PFSK-1 (cell line): Measurements from ENCODE around the gene KISS1R.

Experiments
- FOXP2 ChIP-seq: optimal IDR thresholded peaks from 2 replicates; pipeline ENCODE3; 2011; ENCODE audit warnings: borderline replicate concordance, control low read depth, inconsistent platforms; ENCODE audit not compliant: insufficient read depth; ENCODE audit errors: extremely low read length, extremely low read depth
- POLR2AphosphoS5 ChIP-seq: IDR thresholded peaks from 2 replicates; pipeline ENCODE4 v1.6.1; 2012; ENCODE audit warnings: low read depth, mild to moderate bottlenecking, control low read depth, low read length, moderate library complexity
- REST ChIP-seq, 2 experiments: IDR thresholded peaks; 2 replicates each; pipeline versions ENCODE4 v1.6.1 to v1.8.0; 2011 to 2012; ENCODE audit warnings: low read depth in 2 of 2, low read length in 2 of 2, control low read depth in 1 of 2, inconsistent platforms in 1 of 2, mild to moderate bottlenecking in 1 of 2, moderate library complexity in 1 of 2; ENCODE audit not compliant: insufficient read depth in 1 of 2
- SIN3A ChIP-seq: IDR thresholded peaks from 2 replicates; pipeline ENCODE4 v1.6.1; 2012; ENCODE audit warnings: mild to moderate bottlenecking, low read length, moderate library complexity, borderline replicate concordance; ENCODE audit not compliant: insufficient read depth
- TAF1 ChIP-seq: IDR thresholded peaks from 2 replicates; pipeline ENCODE4 v1.6.1; 2012; ENCODE audit warnings: low read length, control low read depth, borderline replicate concordance; ENCODE audit not compliant: insufficient read depth

Gene KISS1R

GRCh38 chr19:927780-928401 lies 10.8 kb downstream of the KISS1R start:
- no peak for TF ChIP-seq POLR2AphosphoS5
- TF ChIP-seq FOXP2, result no peak
- no peak for TF ChIP-seq SIN3A
- TF ChIP-seq REST (IDR thresholded peaks at IDR 0.05; ENCODE audit: insufficient read depth in 1 of 2, low read depth in 2 of 2, low read length in 2 of 2), result no peak
- TF ChIP-seq TAF1, result no peak

DNA sequence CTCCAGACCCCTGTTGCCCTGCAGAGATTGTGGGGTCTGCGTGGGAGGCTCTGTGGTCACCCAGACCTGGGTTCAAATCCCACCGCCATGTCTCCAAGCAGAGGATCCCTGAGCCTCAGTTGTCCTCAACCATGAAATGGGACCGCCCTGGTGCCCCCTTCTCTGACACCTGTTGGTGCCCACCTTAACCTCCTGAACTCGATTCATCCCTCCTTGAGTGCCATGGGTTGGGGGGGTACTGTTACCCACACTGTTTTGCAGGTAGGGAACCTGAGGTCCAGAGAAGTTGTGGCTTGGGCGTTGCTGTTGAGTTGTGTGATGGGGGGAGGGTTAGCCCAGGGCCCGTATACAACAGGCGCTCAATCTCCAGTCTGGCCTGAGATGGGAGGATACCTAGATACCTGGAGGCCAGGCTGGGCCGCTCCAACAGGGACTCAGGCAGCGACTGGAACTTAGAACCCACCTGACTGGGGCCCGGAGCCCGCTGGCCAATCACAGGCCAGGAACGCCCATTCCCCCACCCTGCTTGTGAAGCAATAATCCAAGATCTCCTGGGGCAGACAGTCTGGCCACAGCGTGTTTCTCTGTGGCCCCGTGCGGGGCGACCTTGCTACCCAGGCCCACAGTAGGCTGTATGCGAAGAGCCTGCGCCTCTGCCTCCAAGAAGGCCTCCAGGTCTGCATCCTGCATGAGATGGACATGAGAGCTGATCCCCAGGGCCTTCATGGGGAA lies 11.5 kb downstream of the KISS1R start:
- TF ChIP-seq SIN3A (no peak), REST (IDR thresholded peaks at IDR 0.05; ENCODE audit: insufficient read depth in 1 of 2, low read depth in 2 of 2, low read length in 2 of 2) (no peak), POLR2AphosphoS5 (no peak), TAF1 (no peak), FOXP2 (no peak)

- TF ChIP-seq REST (IDR thresholded peaks at IDR 0.05; ENCODE audit: insufficient read depth in 1 of 2, low read depth in 2 of 2, low read length in 2 of 2), result no peak
- TF ChIP-seq FOXP2, result no peak
- no peak for TF ChIP-seq POLR2AphosphoS5
- no peak for TF ChIP-seq SIN3A
- TF ChIP-seq TAF1, result no peak
Observed at GRCh38 chr19:929203-929890, 12.2 kb downstream of the KISS1R start.

- no peak for TF ChIP-seq SIN3A
- TF ChIP-seq TAF1, result no peak
- no peak for TF ChIP-seq POLR2AphosphoS5
- TF ChIP-seq FOXP2, result no peak
- TF ChIP-seq REST (IDR thresholded peaks at IDR 0.05; ENCODE audit: insufficient read depth in 1 of 2, low read depth in 2 of 2, low read length in 2 of 2), result no peak
Observed at GRCh38 chr19:929891-930258, 12.7 kb downstream of the KISS1R start.
